Measurements from ENCODE around the gene PTPRC. TPM values are rescaled to one million over a fixed set of nuclear protein-coding genes. Genes with fewer than 3 reads are reported as not detected.

PTPRC gene
- total RNA-seq, 6 experiments from 2014 or later: 5.1 to 55.7 (median 13.2) TPM

DNA sequence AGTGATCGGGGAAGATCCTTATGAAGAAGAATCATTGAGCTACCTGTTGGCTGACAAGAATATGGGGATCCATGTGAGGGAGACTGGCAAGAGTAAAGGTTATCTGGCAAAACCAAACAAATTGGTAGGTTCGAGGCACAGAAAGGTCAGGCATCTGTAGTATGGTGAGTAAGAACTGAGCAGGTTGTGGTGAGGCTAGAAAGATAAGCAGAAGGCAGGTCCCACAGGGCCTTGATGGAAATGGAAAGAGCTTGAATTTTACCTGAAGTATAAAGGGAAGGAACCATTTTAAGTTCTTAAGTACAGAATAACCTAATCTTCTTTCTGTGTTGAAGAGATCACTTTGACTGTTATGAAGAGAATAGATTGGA lies 11.1 kb downstream of the PTPRC start:
- 45% methylated on average over 2 of the region's 2 CpGs for WGBS (ENCODE audit: insufficient coverage, low coverage, low lambda C conversion rate, missing lambda C conversion rate)
- Histone ChIP-seq H3K9me3 (no peaks in the 10 kb centered on the region), H3K27me3 (no peaks in the 10 kb centered on the region), H3K4me1 (no peaks in the 10 kb centered on the region), H3K4me3 (no peak overlapping the region), H3K27ac (no peak overlapping the region), H3K36me3 (no peaks in the 10 kb centered on the region)
- DNase-seq (no peak), ATAC-seq (no peak)
- intact Hi-C loops (cut with DNase I): no loop called here
- TF ChIP-seq POLR2A (IDR thresholded peaks at IDR 0.05): no peak
- TF ChIP-seq, protein P1, sequence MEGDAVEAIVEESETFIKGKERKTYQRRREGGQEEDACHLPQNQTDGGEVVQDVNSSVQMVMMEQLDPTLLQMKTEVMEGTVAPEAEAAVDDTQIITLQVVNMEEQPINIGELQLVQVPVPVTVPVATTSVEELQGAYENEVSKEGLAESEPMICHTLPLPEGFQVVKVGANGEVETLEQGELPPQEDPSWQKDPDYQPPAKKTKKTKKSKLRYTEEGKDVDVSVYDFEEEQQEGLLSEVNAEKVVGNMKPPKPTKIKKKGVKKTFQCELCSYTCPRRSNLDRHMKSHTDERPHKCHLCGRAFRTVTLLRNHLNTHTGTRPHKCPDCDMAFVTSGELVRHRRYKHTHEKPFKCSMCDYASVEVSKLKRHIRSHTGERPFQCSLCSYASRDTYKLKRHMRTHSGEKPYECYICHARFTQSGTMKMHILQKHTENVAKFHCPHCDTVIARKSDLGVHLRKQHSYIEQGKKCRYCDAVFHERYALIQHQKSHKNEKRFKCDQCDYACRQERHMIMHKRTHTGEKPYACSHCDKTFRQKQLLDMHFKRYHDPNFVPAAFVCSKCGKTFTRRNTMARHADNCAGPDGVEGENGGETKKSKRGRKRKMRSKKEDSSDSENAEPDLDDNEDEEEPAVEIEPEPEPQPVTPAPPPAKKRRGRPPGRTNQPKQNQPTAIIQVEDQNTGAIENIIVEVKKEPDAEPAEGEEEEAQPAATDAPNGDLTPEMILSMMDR (IDR thresholded peaks at IDR 0.05): no peak

DNA sequence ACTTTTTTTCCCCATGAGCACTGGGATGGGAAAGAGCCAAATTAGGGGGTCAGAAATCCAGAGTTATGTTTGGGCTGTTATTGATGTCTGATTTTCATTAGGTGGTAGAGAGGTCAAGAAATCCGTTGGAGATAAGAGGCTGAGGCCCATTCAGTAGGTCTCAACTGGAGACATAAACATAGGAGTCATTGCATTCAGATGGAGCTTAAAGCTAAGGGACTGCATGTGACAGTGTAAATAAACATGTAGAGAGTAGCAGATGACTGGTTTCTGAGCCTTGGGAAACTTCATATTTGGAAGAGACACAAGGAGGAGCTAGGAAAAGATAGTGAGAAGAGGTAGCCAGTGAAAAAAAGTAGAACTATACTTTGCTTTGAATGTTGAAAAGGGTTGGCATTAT lies 11.7 kb downstream of the PTPRC start:
- Histone ChIP-seq H3K4me3 (no peak overlapping the region), H3K4me1 (no peaks in the 10 kb centered on the region), H3K9me3 (no peaks in the 10 kb centered on the region), H3K36me3 (no peaks in the 10 kb centered on the region), H3K27ac (no peak overlapping the region), H3K27me3 (no peaks in the 10 kb centered on the region)
- DNase-seq: no peak
- WGBS (ENCODE audit: insufficient coverage, low coverage, low lambda C conversion rate, missing lambda C conversion rate): 40% methylated on average over 1 of the region's 1 CpG
- no peak for TF ChIP-seq POLR2A (IDR thresholded peaks at IDR 0.05)
- TF ChIP-seq, protein P1 (IDR thresholded peaks at IDR 0.05): no peak
- ATAC-seq: no peak
- intact Hi-C loops (cut with DNase I): no loop called here

DNA sequence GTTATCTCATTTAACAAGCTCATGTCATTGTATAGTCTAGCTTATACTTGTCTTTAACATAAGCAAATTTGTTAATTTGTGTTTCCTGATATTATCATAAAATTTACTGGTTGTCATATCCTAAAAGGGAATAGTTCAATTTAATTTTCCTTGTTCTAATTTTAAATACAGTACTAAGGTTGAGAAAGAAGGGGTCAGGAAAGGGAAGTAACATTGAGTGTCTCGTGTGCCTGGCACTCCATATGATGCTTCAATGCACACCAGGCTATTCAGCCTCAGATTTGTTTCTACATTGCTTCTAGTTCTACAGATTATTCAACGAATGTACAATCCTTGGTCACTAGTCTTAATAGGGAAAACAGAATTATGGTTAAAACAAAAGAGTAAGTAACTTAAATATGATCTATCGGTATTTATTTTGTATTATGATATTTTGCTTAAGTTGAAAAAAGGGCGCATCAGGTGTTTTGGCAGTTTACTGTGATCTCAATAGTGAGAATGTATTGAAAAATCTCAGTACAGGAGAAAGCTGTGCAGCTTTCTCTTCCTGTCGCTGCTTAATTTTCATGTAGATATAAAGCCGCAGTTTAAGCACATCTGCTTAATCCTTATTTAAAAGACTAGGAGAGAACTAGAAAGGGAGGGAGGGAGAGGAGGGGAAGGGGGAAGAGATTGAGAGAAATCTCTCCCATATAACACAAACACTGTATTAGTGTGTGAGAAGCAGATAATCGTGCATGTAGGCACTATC lies 13.0 kb downstream of the PTPRC start:
- intact Hi-C loops (cut with DNase I): no loop called here
- TF ChIP-seq POLR2A (IDR thresholded peaks at IDR 0.05): no peak
- TF ChIP-seq, protein P1 (IDR thresholded peaks at IDR 0.05): no peak
- Histone ChIP-seq H3K27me3 (no peaks in the 10 kb centered on the region), H3K27ac (no peak overlapping the region), H3K9me3 (no peaks in the 10 kb centered on the region), H3K36me3 (no peaks in the 10 kb centered on the region), H3K4me3 (no peak overlapping the region), H3K4me1 (no peaks in the 10 kb centered on the region)
- whole genome bisulfite sequencing (ENCODE audit: insufficient coverage, low coverage, low lambda C conversion rate, missing lambda C conversion rate): 33% methylated on average over 7 of the region's 7 CpGs
- DNase-seq (no peak), ATAC-seq (peak in 3 of 4 donors; percentile 52 to 54 (median 52))

DNA sequence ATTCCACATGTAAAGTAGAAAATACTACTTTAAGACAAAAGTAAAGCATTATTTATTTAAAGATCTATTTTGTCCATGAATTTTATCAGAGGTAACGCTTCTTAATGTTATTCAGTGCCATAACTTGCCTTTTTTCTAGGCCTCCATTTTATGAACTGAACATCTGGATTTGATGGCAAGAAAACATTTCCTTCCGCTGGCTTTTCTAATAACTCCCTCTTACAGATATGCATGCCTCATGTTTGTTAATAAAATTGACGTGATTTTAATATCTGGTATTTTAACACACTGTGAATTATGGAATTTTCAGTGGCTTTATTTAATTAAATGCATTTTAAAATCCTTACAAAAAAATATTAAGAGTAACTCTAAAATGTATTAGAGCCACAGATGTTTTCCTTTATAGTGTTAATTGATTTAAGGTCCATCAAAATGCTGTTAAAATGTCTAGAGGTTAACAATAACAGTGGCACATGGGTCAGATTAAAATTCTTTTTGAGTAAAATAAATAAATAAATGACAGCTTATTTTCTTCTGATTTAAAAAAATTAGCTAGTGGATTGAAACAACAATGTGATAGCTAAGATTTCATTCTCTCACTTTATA lies 15.1 kb downstream of the PTPRC start:
- ATAC-seq (no peak), DNase-seq (no peak)
- intact Hi-C loops (cut with DNase I): no loop called here
- Histone ChIP-seq H3K9me3 (no peaks in the 10 kb centered on the region), H3K27ac (no peak overlapping the region), H3K27me3 (no peaks in the 10 kb centered on the region), H3K4me3 (no peak overlapping the region), H3K4me1 (no peaks in the 10 kb centered on the region), H3K36me3 (no peaks in the 10 kb centered on the region)
- 56% methylated on average over 3 of the region's 3 CpGs for WGBS (ENCODE audit: insufficient coverage, low coverage, low lambda C conversion rate, missing lambda C conversion rate)
- TF ChIP-seq POLR2A (IDR thresholded peaks at IDR 0.05): no peak
- TF ChIP-seq, protein P1 (IDR thresholded peaks at IDR 0.05): no peak
